HL-60/S4 (cell line): ENCODE data around the gene TMEM219.
"Not testable (repeated sequence)": the region's sequence is repeated elsewhere in the genome, so short reads cannot be mapped to it uniquely, and the experiment has no call there.

ENCODE experiments used
- in situ Hi-C: fragments of 300-500 bp; cut with MboI; formaldehyde crosslinking; loops from 2 replicates; pipeline ENCODE4 v1.14.3; 2022; ENCODE audit warnings: low sequenced_read_pairs

Gene TMEM219

GRCh38 chr16:30010844-30011713 is 49.2 kb downstream of the TMEM219 start, which contains the start of gene DOC2A:
DOC2A (minus strand) TSS chr16:30011027; CDS start chr16:30010222, 805 bp downstream.
- in situ Hi-C loops = no loop called here

- in situ Hi-C loops = no loop called here
These were observed 50.0 kb downstream of the TMEM219 start for GRCh38 chr16:30011714-30012504.

GRCh38 chr16:30012598-30012997 is 50.7 kb downstream of the TMEM219 start:
- in situ Hi-C loops = not testable (repeated sequence)

- in situ Hi-C loops = not testable (repeated sequence)
These were observed 53.6 kb downstream of the TMEM219 start for GRCh38 chr16:30015450-30015849.

- in situ Hi-C loops = no loop called here
These were observed 54.8 kb downstream of the TMEM219 start for GRCh38 chr16:30016555-30017276.

- in situ Hi-C loops = no loop called here
These were observed 55.4 kb downstream of the TMEM219 start for GRCh38 chr16:30017277-30017656.

GRCh38 chr16:30017937-30018336 is 56.1 kb downstream of the TMEM219 start:
- in situ Hi-C loops = not testable (repeated sequence)

DNA sequence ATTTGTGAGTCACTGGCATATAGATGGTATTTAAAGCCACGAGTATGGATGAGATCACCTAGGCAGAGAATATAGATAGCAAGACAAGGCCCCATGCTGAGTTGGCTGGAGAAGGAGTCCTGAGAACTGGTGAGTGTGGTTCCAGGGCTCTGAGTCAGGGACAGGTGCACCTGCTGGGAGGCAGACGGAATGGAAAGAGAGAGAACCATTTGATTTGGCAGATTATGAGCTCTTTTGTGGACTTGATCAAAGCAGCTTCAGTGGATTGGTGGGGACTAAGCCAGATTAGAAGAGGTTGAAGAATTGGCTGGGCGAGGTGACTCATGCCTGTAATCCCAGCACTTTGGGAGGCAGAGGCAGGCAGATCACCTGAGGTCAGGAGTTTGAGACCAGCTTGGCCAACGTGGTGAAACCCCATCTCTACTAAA is 56.9 kb downstream of the TMEM219 start:
- in situ Hi-C loops = no loop called here
